ENCODE results near the gene CDH12.
"Not testable (repeated sequence)": the region's sequence is repeated elsewhere in the genome, so short reads cannot be mapped to it uniquely, and the experiment has no call there.

Gene CDH12

GRCh38 chr5:22023784-22024183 is 829.4 kb downstream of the CDH12 start:
- Histone ChIP-seq H3K36me3 (no peaks in the 10 kb centered on the region), H3K9ac (no peak overlapping the region), H3K27me3 (no peaks in the 10 kb centered on the region), H3K4me3 (no peak overlapping the region), H3K27ac (no peak overlapping the region), H3K9me3 (no peaks in the 10 kb centered on the region), H3K4me2 (no peak overlapping the region), H3K4me1 (no peaks in the 10 kb centered on the region), H4K20me1 (no peaks in the 10 kb centered on the region)
- no peak for TF ChIP-seq Cebpa-rat (IDR thresholded peaks at IDR 0.05)

DNA sequence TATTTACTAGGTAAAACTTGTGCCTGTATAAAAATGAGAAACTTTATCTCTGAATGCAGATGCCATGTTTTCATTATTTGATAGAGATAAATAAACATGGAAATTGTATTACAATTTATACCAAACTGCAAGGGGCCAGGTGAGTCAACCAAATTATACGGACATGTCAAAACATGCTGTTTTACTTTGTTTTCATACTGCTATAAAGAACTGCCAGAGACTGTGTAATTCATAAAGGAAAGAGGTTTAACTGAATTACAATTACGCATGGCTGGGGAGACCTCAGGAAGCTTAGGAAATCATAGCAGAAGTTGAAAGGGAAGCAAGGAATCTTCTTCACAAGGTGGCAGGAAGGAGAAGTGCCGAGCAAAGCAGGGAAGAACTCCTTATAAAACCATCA is 840.3 kb downstream of the CDH12 start:
- not testable (repeated sequence) for H3K4me1 ChIP-seq, H3K4me2 ChIP-seq, H3K9ac ChIP-seq, H3K36me3 ChIP-seq, H3K9me3 ChIP-seq, H3K27me3 ChIP-seq, H3K27ac ChIP-seq, H4K20me1 ChIP-seq, H3K4me3 ChIP-seq

GRCh38 chr5:22010808-22011207 is 842.3 kb downstream of the CDH12 start:
- not testable (repeated sequence) for H3K9ac ChIP-seq, H3K4me3 ChIP-seq, H3K9me3 ChIP-seq, H3K27me3 ChIP-seq, H4K20me1 ChIP-seq, H3K27ac ChIP-seq, H3K4me1 ChIP-seq, H3K36me3 ChIP-seq, H3K4me2 ChIP-seq

GRCh38 chr5:22001097-22001496 is 852.0 kb downstream of the CDH12 start:
- not testable (repeated sequence) for H3K4me2 ChIP-seq, H3K9me3 ChIP-seq, H3K27ac ChIP-seq, H3K4me3 ChIP-seq, H3K9ac ChIP-seq, H3K36me3 ChIP-seq, H3K4me1 ChIP-seq, H4K20me1 ChIP-seq, H3K27me3 ChIP-seq

DNA sequence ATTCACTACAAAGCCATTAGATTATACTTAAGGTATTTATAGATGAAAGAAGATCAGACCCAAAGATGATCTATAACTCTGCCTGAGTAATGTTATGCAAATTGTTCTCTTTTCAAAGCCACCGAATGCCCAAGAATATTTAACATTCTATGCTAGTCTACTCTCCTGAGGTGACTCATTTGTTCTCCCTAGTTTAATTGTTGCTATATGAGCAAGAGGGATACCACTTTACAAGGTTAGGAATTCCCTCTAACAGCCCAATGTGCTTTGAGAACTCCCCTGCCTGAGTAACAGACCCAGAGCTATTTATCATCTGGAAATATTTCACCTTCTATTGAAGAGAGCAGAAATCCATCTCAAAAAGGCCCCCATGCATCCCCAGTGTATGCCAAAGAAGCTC is 867.3 kb downstream of the CDH12 start:
- not testable (repeated sequence) for H3K27ac ChIP-seq, H3K27me3 ChIP-seq, H3K4me2 ChIP-seq, H3K36me3 ChIP-seq, H3K4me1 ChIP-seq, H3K9ac ChIP-seq, H3K9me3 ChIP-seq, H4K20me1 ChIP-seq, H3K4me3 ChIP-seq

- H3K36me3 ChIP-seq, H3K9me3 ChIP-seq, H3K4me1 ChIP-seq, H3K27me3 ChIP-seq, H4K20me1 ChIP-seq, H3K4me2 ChIP-seq, H3K4me3 ChIP-seq, H3K27ac ChIP-seq, H3K9ac ChIP-seq: not testable (repeated sequence)
These were observed 901.6 kb downstream of the CDH12 start for GRCh38 chr5:21951571-21951970.

DNA sequence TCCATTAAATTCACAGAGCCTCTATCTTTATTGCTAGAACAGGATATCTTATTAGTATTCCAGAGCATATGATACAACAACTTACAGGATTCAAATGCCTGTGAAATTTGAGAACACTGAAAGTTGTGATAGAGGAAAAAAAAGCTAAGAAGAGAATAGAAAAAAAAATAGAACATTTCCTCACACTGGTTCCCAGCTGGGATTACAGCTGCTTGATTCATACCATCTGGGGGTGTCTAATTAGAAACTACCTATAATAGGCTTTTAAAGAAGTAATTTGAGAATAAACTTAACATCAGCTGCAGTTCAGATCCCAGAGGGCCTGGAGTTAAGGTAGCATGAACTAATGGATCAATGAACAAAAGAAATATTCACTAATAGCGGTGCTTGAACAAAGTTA is 922.0 kb downstream of the CDH12 start:
- no peak for TF ChIP-seq Cebpa-rat (IDR thresholded peaks at IDR 0.05)
- H3K36me3 ChIP-seq: no peaks in the 10 kb centered on the region

GRCh38 chr5:21919414-21920022 is 933.6 kb downstream of the CDH12 start:
- H3K9me3 ChIP-seq: no peaks in the 10 kb centered on the region
- H3K36me3 ChIP-seq: no peaks in the 10 kb centered on the region
- no peak overlapping the region for H3K4me3 ChIP-seq
- H4K20me1 ChIP-seq: no peaks in the 10 kb centered on the region
- no peaks in the 10 kb centered on the region for H3K27me3 ChIP-seq
- H3K4me1 ChIP-seq: no peaks in the 10 kb centered on the region
- no peak overlapping the region for H3K4me2 ChIP-seq
- no peak overlapping the region for H3K27ac ChIP-seq
- H3K9ac ChIP-seq: no peak overlapping the region
- no peak for TF ChIP-seq Cebpa-rat (IDR thresholded peaks at IDR 0.05)

More for the DNA sequence above, 922.0 kb downstream of the CDH12 start:
- Histone ChIP-seq H4K20me1 (no peaks in the 10 kb centered on the region), H3K4me3 (no peak overlapping the region), H3K9me3 (peaks cover 8% of the 10 kb centered on the region), H3K4me2 (no peak overlapping the region), H3K9ac (no peak overlapping the region), H3K27me3 (no peaks in the 10 kb centered on the region), H3K4me1 (peaks cover 6% of the 10 kb centered on the region; the same call in 1 of the 2 replicates), H3K27ac (no peak overlapping the region)

- no peaks in the 10 kb centered on the region for H3K27me3 ChIP-seq
- no peak overlapping the region for H3K4me3 ChIP-seq
- no peaks in the 10 kb centered on the region for H3K4me1 ChIP-seq
- no peak overlapping the region for H3K27ac ChIP-seq
- no peaks in the 10 kb centered on the region for H3K36me3 ChIP-seq
- H3K9ac ChIP-seq: no peak overlapping the region
- H3K9me3 ChIP-seq: no peaks in the 10 kb centered on the region
- no peak for TF ChIP-seq Cebpa-rat (IDR thresholded peaks at IDR 0.05)
- no peak overlapping the region for H3K4me2 ChIP-seq
- no peaks in the 10 kb centered on the region for H4K20me1 ChIP-seq
These were observed 934.7 kb downstream of the CDH12 start for GRCh38 chr5:21918451-21918850.

- Histone ChIP-seq H4K20me1 (no peaks in the 10 kb centered on the region), H3K4me2 (no peak overlapping the region), H3K9me3 (no peaks in the 10 kb centered on the region), H3K4me1 (no peaks in the 10 kb centered on the region), H3K9ac (no peak overlapping the region), H3K4me3 (no peak overlapping the region), H3K27me3 (no peaks in the 10 kb centered on the region), H3K27ac (no peak overlapping the region), H3K36me3 (no peaks in the 10 kb centered on the region)
- TF ChIP-seq Cebpa-rat (IDR thresholded peaks at IDR 0.05): no peak
These were observed 942.4 kb downstream of the CDH12 start for GRCh38 chr5:21910731-21911130.

DNA sequence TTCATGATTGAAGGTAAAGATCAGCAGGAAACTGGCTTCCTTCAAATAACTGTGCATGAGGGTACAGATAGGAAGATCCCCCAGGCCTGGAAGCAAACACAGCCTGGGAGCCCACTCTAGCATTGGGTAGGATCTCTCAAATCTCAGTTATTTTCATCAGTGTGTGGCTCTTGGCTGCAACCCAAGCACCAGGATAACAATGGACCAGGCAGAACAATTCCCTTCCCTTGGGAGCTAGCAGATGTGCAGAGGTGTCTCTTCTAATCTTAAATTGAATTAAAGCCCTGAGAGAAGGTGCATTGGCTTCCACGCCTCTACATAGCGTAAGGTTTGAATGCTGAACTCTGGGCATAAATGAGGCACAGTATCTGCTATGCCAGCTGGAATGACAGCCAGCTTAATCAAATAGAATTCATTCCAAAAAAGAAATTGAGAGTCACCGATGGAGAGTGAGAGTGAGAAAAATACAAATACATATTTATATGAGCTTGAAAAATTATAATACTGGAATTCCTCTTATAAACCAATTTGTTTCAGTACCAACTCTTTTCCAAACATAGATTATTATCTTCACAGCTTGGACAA is 957.3 kb downstream of the CDH12 start:
- H3K27ac ChIP-seq: no peak overlapping the region
- TF ChIP-seq Cebpa-rat (IDR thresholded peaks at IDR 0.05): no peak

More for the DNA sequence above, 957.3 kb downstream of the CDH12 start:
- Histone ChIP-seq H4K20me1 (no peaks in the 10 kb centered on the region), H3K9ac (no peak overlapping the region), H3K9me3 (no peaks in the 10 kb centered on the region), H3K36me3 (no peaks in the 10 kb centered on the region), H3K4me2 (no peak overlapping the region), H3K4me3 (no peak overlapping the region), H3K4me1 (no peaks in the 10 kb centered on the region), H3K27me3 (no peaks in the 10 kb centered on the region)

Measured in BLaER1 (cell line).